HG03457 (cell line): ENCODE results near the gene B4GAT1.
"Not testable (repeated sequence)": the region's sequence is repeated elsewhere in the genome, so short reads cannot be mapped to it uniquely, and the experiment has no call there.

ENCODE experiments used
- ATAC-seq: cut with Tn5 transposase; IDR thresholded peaks from one replicate; pipeline ENCODE4 v1.9.1; 2021; ENCODE audit warnings: moderate number of reproducible peaks; ENCODE audit not compliant: unreplicated experiment

The B4GAT1 gene

GRCh38 chr11:66363805-66364535 lies 16.5 kb upstream of the B4GAT1 start:
- ATAC-seq = no peak

- no peak for ATAC-seq
Observed at GRCh38 chr11:66363187-66363601, 15.8 kb upstream of the B4GAT1 start.

DNA sequence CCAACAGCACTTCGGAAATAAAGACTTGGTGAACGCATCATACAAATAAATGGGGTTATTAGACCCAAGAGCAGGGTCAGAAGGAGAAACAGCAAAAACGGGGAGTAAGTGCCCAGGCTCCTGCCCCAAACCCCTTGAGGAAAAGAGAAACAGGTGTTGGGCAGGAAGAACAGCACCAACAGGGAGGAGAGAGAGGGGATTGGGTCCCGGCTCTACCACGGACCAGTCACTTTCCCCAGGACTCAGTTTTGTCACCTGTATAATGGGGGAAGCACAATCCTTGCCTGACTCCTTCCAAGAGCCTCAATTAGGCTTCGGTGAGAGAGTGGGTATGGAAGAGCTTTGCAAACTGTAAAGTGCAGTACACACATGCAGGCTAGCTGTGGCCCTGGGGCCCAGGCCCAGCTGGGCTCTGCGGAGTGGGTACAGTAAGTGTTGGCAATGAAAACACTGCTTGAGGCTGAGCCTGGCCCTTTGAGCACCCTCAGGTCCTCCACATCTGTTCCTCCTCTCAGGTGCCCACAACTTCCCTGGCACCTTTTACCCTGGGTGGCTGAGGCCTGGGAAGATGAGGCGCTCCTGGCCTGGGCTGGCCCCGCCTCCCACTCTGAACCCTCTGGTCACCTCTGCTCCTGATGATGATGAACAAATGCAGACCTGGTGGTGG lies 15.2 kb upstream of the B4GAT1 start:
- no peak for ATAC-seq

DNA sequence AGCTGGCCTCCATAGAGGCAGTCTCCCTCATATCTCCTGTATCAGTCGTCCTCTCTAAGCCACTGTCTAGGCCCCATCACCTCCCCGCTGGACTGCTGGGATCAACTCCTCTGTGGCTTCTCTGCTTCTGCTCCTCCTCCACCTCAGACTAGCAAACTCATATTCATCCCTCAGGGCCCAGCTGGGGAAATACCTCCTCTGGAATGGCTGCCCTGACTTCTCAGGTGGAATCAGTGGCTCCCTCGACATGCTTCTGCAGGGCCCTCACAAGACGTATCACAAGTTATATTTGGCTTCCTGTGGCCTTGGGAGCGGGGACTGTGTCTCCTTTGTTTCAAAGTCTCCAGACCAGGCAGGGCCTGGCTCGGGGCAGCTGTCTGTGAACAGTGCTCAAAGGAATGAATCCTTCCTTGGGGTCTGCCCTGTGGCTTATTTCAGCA lies 14.1 kb upstream of the B4GAT1 start:
- no peak for ATAC-seq

DNA sequence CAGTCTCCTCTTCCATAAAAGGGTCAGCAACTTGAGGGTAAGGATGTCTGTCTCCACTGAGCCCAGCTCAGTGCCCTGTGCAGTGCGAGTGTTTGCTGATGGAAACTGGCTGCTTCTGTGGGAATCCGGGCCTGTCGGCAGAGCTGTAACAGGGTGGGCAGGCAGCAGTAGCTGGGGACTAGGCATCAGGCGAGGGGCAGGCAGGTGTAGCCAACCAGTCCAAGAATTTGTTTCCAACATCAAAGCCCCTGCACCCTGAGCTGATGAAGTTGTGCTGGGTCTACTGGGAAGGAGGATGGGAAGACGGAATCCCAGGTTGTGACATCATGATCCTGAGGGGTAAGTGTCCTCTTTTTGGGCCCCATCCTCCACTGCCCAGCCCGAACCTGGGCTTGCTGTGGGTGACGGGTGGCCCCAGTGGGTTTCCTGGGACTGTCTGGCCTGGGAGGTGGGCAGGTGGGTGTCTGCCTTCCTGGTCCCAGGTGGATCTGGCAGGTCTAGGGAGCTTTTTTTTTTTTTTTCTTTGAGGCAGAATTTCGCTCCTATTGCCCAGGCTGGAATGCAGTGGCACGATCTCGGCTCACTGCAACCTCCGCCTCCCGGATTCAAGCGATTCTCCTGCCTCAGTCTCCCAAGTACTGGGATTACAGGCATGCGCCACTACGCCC lies 13.1 kb upstream of the B4GAT1 start:
- ATAC-seq = no peak

GRCh38 chr11:66359662-66360087 lies 12.2 kb upstream of the B4GAT1 start:
- ATAC-seq = no peak

GRCh38 chr11:66350560-66351235 lies 3.3 kb upstream of the B4GAT1 start:
- ATAC-seq = not testable (repeated sequence)

- no peak for ATAC-seq
Observed at GRCh38 chr11:66349084-66349386, 1.6 kb upstream of the B4GAT1 start.

GRCh38 chr11:66346476-66347424 lies 679 bp downstream of the B4GAT1 start:
- ATAC-seq = no peak

DNA sequence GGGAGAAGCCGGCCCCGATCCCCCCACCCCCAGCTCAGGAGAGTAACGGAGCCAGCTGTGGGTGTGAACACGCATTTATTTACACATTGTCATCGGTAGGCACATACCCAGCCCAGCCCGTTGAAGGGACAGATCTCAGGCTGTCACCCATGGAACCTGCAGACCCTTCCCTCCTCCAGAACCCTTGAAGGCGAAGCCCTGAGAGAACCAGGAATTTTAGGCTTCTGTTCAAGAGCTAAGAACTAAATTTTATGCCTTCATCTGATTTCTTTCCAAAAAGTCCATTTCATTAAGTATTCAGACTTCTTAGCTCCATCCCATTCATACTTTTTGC lies 2.1 kb downstream of the B4GAT1 start:
- ATAC-seq = no peak

- ATAC-seq = peak; percentile 48
Observed at GRCh38 chr11:66344550-66345315, 2.7 kb downstream of the B4GAT1 start, which contains the start of gene BRMS1. Gene BRMS1 (minus strand): TSS chr11:66345104. CDS start chr11:66342234, 2,870 bp downstream.

DNA sequence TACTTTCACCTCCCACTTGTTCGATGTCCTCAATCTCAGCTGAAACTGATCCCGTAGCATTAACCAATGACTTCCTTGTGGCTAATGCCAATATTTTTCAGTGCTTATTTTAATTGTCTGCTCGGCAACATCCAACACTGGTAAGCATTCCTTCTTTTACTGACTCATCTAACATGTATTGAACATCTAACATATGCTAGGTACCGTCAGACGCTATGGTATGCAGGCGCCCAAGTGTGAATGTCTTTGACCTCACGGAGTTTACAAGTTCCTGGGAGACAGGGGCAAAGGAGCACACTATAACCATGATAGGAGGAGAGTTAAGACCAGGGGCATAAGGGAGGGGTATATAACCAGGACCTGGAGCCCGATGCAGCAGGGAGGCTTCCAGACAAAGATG lies 4.3 kb downstream of the B4GAT1 start:
- ATAC-seq = no peak

- ATAC-seq = no peak
Observed at GRCh38 chr11:66341502-66342126, 5.8 kb downstream of the B4GAT1 start.

GRCh38 chr11:66340596-66341501 lies 6.6 kb downstream of the B4GAT1 start:
- no peak for ATAC-seq

- ATAC-seq = no peak
Observed at GRCh38 chr11:66339686-66340483, 7.5 kb downstream of the B4GAT1 start.

DNA sequence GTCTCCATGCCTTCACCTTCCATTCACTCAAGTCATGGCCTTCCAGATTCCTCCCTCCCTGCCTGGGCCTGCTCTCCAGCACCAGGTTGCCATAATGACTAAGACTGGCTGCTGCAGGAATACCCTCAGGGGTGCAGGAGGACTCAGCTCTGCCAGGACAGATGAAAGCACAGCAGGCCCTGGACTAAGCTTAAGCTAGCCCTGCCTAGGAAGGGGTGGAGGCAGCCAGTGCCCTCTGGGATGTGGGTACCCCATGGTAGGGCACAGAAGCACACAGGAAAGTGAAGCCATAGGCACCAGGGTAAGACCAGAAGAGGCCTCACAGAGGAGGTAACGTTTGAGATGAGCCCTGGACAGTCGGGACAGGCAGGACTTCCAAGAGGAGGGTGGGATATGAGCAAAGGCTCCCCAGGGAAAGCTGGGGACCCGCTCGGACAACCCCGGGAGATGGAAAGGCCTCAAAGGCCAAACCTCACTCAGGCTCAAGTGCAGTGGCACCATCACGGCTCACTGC lies 8.2 kb downstream of the B4GAT1 start:
- no peak for ATAC-seq
